ENCODE results near the gene SORCS2. TPM values are rescaled to one million over a fixed set of nuclear protein-coding genes. Genes with fewer than 3 reads are reported as not detected.

SORCS2 gene
- total RNA-seq, 4 donors from 2014 or later: 0.53 to 9.9 (median 0.90) TPM

DNA sequence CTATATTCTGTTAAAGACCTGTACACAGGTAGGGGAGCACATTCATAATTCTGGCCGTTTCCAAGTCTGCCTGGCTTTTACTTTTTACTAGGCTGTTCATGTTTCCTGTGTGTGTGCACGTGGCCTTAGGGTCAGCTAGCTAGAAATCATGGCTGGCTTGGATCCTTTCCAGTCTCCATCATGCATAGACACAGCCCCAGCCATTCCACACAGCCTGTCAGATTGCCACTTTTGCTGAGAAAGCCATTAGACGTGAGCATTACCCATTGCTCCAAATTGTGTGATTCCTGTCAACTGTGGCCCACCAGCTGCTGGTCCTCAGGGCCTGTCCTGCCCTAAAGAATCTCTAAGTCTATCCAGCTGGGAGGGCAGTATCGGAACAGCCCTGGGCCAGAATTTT, 11.4 kb upstream of the SORCS2 start:
- H3K4me1 ChIP-seq: no peaks in the 10 kb centered on the region
- DNase-seq: peak in 1 of 3 donors; percentile 25
- no peak for TF ChIP-seq POLR2A (IDR thresholded peaks at IDR 0.05)
- TF ChIP-seq, protein P1, sequence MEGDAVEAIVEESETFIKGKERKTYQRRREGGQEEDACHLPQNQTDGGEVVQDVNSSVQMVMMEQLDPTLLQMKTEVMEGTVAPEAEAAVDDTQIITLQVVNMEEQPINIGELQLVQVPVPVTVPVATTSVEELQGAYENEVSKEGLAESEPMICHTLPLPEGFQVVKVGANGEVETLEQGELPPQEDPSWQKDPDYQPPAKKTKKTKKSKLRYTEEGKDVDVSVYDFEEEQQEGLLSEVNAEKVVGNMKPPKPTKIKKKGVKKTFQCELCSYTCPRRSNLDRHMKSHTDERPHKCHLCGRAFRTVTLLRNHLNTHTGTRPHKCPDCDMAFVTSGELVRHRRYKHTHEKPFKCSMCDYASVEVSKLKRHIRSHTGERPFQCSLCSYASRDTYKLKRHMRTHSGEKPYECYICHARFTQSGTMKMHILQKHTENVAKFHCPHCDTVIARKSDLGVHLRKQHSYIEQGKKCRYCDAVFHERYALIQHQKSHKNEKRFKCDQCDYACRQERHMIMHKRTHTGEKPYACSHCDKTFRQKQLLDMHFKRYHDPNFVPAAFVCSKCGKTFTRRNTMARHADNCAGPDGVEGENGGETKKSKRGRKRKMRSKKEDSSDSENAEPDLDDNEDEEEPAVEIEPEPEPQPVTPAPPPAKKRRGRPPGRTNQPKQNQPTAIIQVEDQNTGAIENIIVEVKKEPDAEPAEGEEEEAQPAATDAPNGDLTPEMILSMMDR (IDR thresholded peaks at IDR 0.05): no peak
- no peaks in the 10 kb centered on the region for H3K9me3 ChIP-seq
- no peak overlapping the region for H3K4me3 ChIP-seq
- no peaks in the 10 kb centered on the region for H3K27me3 ChIP-seq
- no peaks in the 10 kb centered on the region for H3K36me3 ChIP-seq
- H3K27ac ChIP-seq: no peak overlapping the region

DNA sequence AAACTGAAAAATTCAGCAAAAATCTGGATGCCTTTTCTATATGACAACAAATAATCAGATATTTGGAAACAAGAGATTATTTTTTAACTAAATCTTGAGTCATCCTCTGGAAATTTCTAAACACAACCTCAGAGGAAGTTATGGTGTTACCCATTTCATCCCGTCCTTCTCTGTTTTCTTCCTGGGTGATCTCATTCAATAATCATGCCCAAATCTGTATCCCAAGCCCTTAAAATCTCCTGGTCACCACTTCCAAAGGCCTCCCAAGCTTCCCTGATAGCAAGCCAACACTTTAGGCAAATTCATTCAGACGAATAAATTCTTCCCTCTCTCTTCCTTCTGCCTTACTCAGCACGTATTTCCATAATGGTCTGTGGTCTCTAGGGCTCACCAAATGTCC, 9.7 kb upstream of the SORCS2 start:
- Histone ChIP-seq H3K27ac (no peak overlapping the region), H3K4me3 (no peak overlapping the region), H3K4me1 (no peaks in the 10 kb centered on the region), H3K9me3 (no peaks in the 10 kb centered on the region), H3K36me3 (no peaks in the 10 kb centered on the region), H3K27me3 (no peaks in the 10 kb centered on the region)
- no peak for TF ChIP-seq POLR2A (IDR thresholded peaks at IDR 0.05)
- TF ChIP-seq, protein P1 (IDR thresholded peaks at IDR 0.05): no peak
- no peak for DNase-seq

DNA sequence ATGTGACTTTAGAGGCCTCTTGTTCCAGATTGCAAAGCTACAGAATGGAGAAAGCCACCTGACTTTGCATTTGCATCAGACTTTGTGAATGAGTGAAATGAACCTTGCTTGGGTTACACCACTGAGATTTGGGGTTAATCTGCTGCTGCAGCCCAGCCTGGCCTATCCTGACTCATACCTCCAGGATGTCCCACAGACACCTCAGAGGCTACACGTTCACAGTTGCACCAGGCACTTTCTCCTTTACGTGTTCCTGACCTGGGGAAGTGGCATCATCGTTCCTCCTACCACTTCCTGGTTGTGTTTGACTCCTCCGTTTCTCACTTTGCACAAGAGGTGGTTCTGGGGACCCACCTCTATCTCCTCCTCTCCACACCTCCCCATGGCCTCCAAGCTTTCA, 9.2 kb upstream of the SORCS2 start:
- H3K9me3 ChIP-seq: no peaks in the 10 kb centered on the region
- no peak overlapping the region for H3K27ac ChIP-seq
- DNase-seq: peak in 1 of 3 donors; percentile 22
- TF ChIP-seq, protein P1 (IDR thresholded peaks at IDR 0.05): no peak
- TF ChIP-seq POLR2A (IDR thresholded peaks at IDR 0.05): no peak
- H3K27me3 ChIP-seq: no peaks in the 10 kb centered on the region
- H3K36me3 ChIP-seq: no peaks in the 10 kb centered on the region
- H3K4me3 ChIP-seq: no peak overlapping the region
- no peaks in the 10 kb centered on the region for H3K4me1 ChIP-seq

DNA sequence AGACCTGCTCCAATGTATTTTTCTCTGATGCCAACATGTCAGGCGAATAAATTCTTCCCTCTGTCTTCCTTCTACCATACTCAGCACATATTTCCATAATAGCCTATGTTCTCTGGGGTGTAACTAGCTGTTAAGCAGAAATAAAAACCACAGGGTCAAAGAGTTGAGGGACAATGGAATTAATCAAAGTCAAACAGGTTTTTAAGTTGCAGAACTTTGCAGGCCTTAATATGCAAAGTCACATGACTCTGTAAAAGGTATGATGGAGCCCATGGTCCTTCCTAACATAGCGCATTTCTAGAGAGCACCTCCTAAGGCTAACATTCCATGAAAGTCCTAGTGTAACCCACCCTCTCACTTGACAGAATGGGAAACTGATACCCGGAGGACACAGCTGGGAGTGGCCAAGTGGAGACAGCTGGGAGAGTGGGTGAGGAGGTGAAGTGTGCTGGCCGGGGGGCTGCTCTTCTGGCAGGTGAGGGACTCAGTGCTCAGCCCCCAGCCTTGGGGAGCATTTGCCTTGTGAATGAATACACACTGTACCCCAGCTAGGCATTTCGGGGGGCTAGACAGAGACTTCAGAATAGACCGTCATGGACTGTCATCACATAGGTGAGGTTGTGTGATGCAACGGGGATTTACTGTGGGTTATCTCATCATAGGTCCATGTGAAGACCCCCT, 8.4 kb upstream of the SORCS2 start:
- TF ChIP-seq, protein P1 (IDR thresholded peaks at IDR 0.05): no peak
- no peak for TF ChIP-seq POLR2A (IDR thresholded peaks at IDR 0.05)
- no peaks in the 10 kb centered on the region for H3K4me1 ChIP-seq
- H3K36me3 ChIP-seq: no peaks in the 10 kb centered on the region
- DNase-seq: peak in 1 of 3 donors; percentile 19
- no peaks in the 10 kb centered on the region for H3K9me3 ChIP-seq
- H3K4me3 ChIP-seq: no peak overlapping the region
- H3K27me3 ChIP-seq: no peaks in the 10 kb centered on the region
- H3K27ac ChIP-seq: no peak overlapping the region

DNA sequence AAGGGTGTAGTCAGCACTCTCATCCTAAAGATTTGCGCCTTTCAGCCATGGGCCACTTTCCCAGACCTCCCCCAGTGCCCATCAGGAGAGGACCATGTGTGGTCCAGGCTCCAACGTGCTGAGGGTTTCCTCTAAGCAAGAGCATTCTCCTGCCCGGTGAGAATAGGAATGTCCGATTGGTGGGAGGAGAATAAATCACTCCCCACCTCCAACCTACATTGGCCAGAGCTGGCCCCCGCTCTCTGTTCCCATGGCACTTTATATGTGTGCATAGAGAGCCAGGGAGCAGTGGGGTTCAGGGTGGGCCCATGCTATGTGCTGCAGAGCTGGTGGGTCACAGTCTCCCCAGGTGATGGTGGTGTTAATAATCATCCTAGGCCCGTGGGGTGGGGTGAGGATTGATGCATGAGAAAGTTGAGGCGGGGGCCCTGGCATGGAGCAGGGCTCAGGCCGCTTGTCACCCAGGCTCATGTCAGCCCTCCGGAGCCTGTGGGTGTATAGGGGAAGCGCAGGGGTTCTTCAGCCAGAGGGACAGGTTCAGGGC, 6.8 kb upstream of the SORCS2 start:
- no peaks in the 10 kb centered on the region for H3K27me3 ChIP-seq
- H3K4me3 ChIP-seq: no peak overlapping the region
- peak in 1 of 3 donors; percentile 31 for DNase-seq
- H3K9me3 ChIP-seq: no peaks in the 10 kb centered on the region
- TF ChIP-seq POLR2A (IDR thresholded peaks at IDR 0.05): no peak
- TF ChIP-seq, protein P1 (IDR thresholded peaks at IDR 0.05): no peak
- no peak overlapping the region for H3K27ac ChIP-seq
- H3K36me3 ChIP-seq: no peaks in the 10 kb centered on the region
- no peaks in the 10 kb centered on the region for H3K4me1 ChIP-seq

All from Peyer's patch (tissue), 4 donors.